ENCODE data around the gene PLA2G4E.

- TF ChIP-seq POLR2A (IDR thresholded peaks at IDR 0.05), result no peak
- TF ChIP-seq CTCF (IDR thresholded peaks at IDR 0.05), result no peak
These were observed 29.8 kb upstream of the PLA2G4E start for GRCh38 chr15:42050484-42051255.
